ENCODE data around the gene SEC61B.
A peak's percentile ranks its signal among the peaks of the same experiment; 100 is the strongest.

The SEC61B gene

DNA sequence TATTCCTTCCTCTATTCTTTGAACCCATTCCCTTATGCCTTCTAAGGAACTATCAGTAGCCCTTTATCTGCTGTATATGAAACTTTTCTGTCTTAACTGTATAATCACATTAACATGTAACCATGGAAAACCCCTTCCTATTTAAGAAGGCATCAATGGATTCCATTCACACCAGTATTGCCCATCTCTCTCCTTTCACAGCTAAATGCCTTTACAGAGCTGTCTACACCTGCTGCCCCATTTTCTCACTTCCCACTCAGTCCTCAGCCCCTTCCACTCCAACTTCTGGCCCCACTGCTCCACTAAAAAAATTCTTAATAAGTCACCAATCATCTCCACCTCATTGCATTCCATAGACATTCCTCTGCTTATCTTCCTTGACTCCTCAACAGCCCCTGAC, 50.8 kb downstream of the SEC61B start:
- Histone ChIP-seq H3K9me2 (replicated peaks; ENCODE audit: insufficient read depth, low read length) (no peaks in the 10 kb centered on the region), H3K4me3 (ENCODE audit: insufficient read depth, low read length, poor library complexity, severe bottlenecking) (no peak overlapping the region), H3K36me3 (ENCODE audit: low read length) (no peaks in the 10 kb centered on the region), H3K9me3 (ENCODE audit: insufficient read depth, low read length) (no peaks in the 10 kb centered on the region), H3F3A (ENCODE audit: insufficient read depth) (no peaks in the 10 kb centered on the region), H3K79me2 (ENCODE audit: insufficient read depth, low read length) (no peaks in the 10 kb centered on the region), H3K27me3 (ENCODE audit: low read length) (no peaks in the 10 kb centered on the region), H3K27ac (ENCODE audit: low read depth, low read length) (no peak overlapping the region), H3K4me2 (ENCODE audit: low read depth, low read length, poor library complexity, severe bottlenecking) (no peak overlapping the region), H3K9ac (ENCODE audit: low read length) (no peak overlapping the region), H4K20me1 (ENCODE audit: low read depth, low read length) (no peaks in the 10 kb centered on the region), H2AFZ (ENCODE audit: low read depth, low read length, severe bottlenecking) (no peak overlapping the region)
- no peak for TF ChIP-seq EZH2phosphoT487 (conservative IDR thresholded peaks at IDR 0.05; ENCODE audit: low read length)
- TF ChIP-seq, protein P1, sequence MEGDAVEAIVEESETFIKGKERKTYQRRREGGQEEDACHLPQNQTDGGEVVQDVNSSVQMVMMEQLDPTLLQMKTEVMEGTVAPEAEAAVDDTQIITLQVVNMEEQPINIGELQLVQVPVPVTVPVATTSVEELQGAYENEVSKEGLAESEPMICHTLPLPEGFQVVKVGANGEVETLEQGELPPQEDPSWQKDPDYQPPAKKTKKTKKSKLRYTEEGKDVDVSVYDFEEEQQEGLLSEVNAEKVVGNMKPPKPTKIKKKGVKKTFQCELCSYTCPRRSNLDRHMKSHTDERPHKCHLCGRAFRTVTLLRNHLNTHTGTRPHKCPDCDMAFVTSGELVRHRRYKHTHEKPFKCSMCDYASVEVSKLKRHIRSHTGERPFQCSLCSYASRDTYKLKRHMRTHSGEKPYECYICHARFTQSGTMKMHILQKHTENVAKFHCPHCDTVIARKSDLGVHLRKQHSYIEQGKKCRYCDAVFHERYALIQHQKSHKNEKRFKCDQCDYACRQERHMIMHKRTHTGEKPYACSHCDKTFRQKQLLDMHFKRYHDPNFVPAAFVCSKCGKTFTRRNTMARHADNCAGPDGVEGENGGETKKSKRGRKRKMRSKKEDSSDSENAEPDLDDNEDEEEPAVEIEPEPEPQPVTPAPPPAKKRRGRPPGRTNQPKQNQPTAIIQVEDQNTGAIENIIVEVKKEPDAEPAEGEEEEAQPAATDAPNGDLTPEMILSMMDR (IDR thresholded peaks at IDR 0.05; ENCODE audit: insufficient read depth, low read length, poor library complexity, severe bottlenecking) = no peak

DNA sequence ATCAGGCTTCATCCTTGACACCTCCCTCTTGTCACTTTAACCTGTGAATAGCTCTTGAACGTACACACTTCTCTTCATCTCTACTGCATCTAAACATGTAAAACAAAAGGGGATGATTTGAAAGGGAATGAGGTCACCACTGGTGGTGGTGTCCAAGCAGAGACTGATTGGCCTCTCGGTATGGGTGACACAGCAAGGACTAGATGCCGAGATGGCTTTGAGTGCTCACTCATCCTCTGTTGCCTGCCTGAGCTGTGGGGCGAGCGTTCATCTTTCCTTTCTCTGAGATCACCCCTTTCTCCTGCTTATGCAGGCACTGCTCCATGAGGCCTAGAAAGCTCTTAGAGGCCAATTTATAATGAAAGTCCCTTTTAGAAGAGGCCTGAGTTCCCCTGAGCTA, 51.9 kb downstream of the SEC61B start:
- H3K4me2 ChIP-seq (ENCODE audit: low read depth, low read length, poor library complexity, severe bottlenecking) = no peak overlapping the region
- no peaks in the 10 kb centered on the region for H3F3A ChIP-seq (ENCODE audit: insufficient read depth)
- H3K9ac ChIP-seq (ENCODE audit: low read length) = no peak overlapping the region
- no peak overlapping the region for H3K4me3 ChIP-seq (ENCODE audit: insufficient read depth, low read length, poor library complexity, severe bottlenecking)
- H3K36me3 ChIP-seq (ENCODE audit: low read length) = no peaks in the 10 kb centered on the region
- H3K27ac ChIP-seq (ENCODE audit: low read depth, low read length) = no peak overlapping the region
- no peaks in the 10 kb centered on the region for H3K79me2 ChIP-seq (ENCODE audit: insufficient read depth, low read length)
- H4K20me1 ChIP-seq (ENCODE audit: low read depth, low read length) = no peaks in the 10 kb centered on the region
- TF ChIP-seq, protein P1 (IDR thresholded peaks at IDR 0.05; ENCODE audit: insufficient read depth, low read length, poor library complexity, severe bottlenecking) = no peak
- no peak for TF ChIP-seq EZH2phosphoT487 (conservative IDR thresholded peaks at IDR 0.05; ENCODE audit: low read length)
- H3K27me3 ChIP-seq (ENCODE audit: low read length) = no peaks in the 10 kb centered on the region
- no peaks in the 10 kb centered on the region for H3K9me2 ChIP-seq (replicated peaks; ENCODE audit: insufficient read depth, low read length)
- no peak overlapping the region for H2AFZ ChIP-seq (ENCODE audit: low read depth, low read length, severe bottlenecking)
- no peaks in the 10 kb centered on the region for H3K9me3 ChIP-seq (ENCODE audit: insufficient read depth, low read length)

DNA sequence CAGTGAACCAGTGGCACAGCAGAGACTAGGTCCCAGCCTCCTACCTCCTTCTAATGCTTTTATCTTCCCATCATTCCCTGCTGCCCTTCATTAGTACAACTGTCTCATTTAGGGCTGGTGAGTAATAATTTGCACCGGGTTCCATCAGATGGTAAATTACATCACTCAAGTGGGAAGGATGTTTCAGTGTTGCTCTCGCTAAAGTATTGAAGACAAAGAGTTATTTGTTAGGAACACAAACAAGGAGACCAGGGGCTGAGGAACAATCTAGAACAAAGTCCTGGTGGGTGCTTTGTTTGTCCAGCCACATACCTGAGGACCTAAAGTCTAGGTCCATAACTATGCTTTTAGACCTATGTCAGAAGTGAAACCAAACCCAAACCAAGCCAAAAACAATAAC, 52.4 kb downstream of the SEC61B start:
- Histone ChIP-seq H3K79me2 (ENCODE audit: insufficient read depth, low read length) (no peaks in the 10 kb centered on the region), H3K4me2 (ENCODE audit: low read depth, low read length, poor library complexity, severe bottlenecking) (no peak overlapping the region), H3F3A (ENCODE audit: insufficient read depth) (no peaks in the 10 kb centered on the region), H3K27ac (ENCODE audit: low read depth, low read length) (no peak overlapping the region), H3K4me3 (ENCODE audit: insufficient read depth, low read length, poor library complexity, severe bottlenecking) (no peak overlapping the region), H2AFZ (ENCODE audit: low read depth, low read length, severe bottlenecking) (peak overlapping the region; percentile 5), H3K36me3 (ENCODE audit: low read length) (no peaks in the 10 kb centered on the region), H3K9me2 (replicated peaks; ENCODE audit: insufficient read depth, low read length) (no peaks in the 10 kb centered on the region), H3K27me3 (ENCODE audit: low read length) (no peaks in the 10 kb centered on the region), H3K9ac (ENCODE audit: low read length) (no peak overlapping the region), H3K9me3 (ENCODE audit: insufficient read depth, low read length) (no peaks in the 10 kb centered on the region), H4K20me1 (ENCODE audit: low read depth, low read length) (no peaks in the 10 kb centered on the region)
- no peak for TF ChIP-seq EZH2phosphoT487 (conservative IDR thresholded peaks at IDR 0.05; ENCODE audit: low read length)
- TF ChIP-seq, protein P1 (IDR thresholded peaks at IDR 0.05; ENCODE audit: insufficient read depth, low read length, poor library complexity, severe bottlenecking) = no peak

Data from SU-DHL-6 (cell line).